Prostate gland (tissue), 2 donors: ENCODE measurements around the gene TRMT2A.

Experiments
- POLR2A ChIP-seq: fragments of 450-650 bp; IDR thresholded peaks from one replicate; pipeline ENCODE4 v1.6.1; 2016; ENCODE audit warnings: antibody characterized with exemption, mild to moderate bottlenecking
- POLR2AphosphoS5 ChIP-seq: sonication (generic); formaldehyde crosslinking; IDR thresholded peaks from one replicate; pipeline ENCODE4 v1.6.1; 2017; ENCODE audit warnings: antibody characterized with exemption
- TF ChIP-seq, protein P1 (sequence below), 4 experiments: fragments of 200-600 bp in 2 of 4; fragments of 450-650 bp in 2 of 4; sonication (generic) in 2 of 4; IDR thresholded peaks; 1 replicate in 3 of 4; 2 replicates in 1 of 4; pipeline ENCODE4 v1.5.1; 2016 to 2019; ENCODE audit warnings: antibody characterized with exemption in 4 of 4, mild to moderate bottlenecking in 2 of 4, moderate library complexity in 2 of 4

DNA sequence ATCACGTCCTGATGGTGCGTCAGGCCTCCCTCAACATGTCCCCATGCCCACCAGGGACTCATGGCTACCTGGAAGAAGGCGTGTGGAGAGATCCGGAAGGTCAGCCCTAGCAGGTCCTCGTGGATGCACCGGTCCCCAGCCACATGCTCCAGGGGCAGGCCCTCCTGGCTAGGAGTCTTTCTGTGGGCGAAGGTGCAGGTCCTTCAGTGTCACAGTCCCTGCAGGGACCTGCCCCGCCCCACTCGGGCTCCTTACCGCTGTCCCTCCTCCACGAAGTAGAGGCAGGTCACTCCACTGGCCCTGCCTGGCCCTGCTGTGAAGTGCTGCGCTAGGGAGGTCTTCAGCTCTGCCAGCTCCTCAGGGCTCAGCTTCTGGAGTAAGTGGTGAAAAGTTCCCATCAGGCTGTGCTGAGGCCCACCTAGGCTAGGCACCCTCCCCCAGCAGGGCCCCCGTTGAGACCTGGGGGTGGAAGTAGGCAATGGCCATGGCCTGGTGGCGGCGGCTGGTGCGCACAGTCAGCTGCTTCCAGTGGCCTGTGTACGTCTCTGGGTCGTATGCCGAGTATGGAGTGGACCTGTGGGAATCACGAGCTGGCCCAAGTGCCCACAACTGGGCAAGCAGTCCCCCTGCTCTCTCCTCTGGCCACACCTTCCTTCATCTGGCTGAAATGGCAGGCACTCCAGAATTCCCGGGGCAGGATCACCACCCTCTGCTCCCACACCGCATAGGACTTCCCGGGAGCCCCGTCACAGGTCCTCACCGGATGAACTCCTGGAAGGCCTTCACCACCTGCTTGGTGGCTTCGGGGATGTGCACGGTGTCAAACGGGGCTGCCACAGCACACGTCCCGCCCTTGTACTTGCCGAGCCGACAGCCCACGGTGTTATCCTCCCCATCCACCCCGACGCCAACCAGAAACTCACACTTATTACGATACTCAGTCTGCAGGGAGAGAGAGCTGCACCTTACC is 2.2 kb downstream of the TRMT2A start:
- TF ChIP-seq, protein P1, sequence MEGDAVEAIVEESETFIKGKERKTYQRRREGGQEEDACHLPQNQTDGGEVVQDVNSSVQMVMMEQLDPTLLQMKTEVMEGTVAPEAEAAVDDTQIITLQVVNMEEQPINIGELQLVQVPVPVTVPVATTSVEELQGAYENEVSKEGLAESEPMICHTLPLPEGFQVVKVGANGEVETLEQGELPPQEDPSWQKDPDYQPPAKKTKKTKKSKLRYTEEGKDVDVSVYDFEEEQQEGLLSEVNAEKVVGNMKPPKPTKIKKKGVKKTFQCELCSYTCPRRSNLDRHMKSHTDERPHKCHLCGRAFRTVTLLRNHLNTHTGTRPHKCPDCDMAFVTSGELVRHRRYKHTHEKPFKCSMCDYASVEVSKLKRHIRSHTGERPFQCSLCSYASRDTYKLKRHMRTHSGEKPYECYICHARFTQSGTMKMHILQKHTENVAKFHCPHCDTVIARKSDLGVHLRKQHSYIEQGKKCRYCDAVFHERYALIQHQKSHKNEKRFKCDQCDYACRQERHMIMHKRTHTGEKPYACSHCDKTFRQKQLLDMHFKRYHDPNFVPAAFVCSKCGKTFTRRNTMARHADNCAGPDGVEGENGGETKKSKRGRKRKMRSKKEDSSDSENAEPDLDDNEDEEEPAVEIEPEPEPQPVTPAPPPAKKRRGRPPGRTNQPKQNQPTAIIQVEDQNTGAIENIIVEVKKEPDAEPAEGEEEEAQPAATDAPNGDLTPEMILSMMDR (IDR thresholded peaks at IDR 0.05) = no peak
- TF ChIP-seq POLR2A = no peak
- TF ChIP-seq POLR2AphosphoS5 = no peak
